ENCODE data around the gene SOX21. TPM values are rescaled to one million over a fixed set of nuclear protein-coding genes. Genes with fewer than 3 reads are reported as not detected.

Gene SOX21
- total and polyA plus RNA-seq, 10 of the 15 experiments (the other 5 are each of a cell fraction or from before 2014, with no cell fraction given), result not detected

GRCh38 chr13:94710065-94710781 lies 2.1 kb downstream of the SOX21 start:
- FAIRE-seq, result no peak
- no peak overlapping the region for H3K4me2 ChIP-seq (ENCODE audit: control insufficient read depth, insufficient read depth)
- 26% methylated on average over 13 of the region's 18 CpGs for WGBS (ENCODE audit: insufficient coverage, insufficient replicate concordance, low lambda C conversion rate, missing lambda C conversion rate)
- no peaks in the 10 kb centered on the region for H3K4me1 ChIP-seq (ENCODE audit: control insufficient read depth, insufficient read depth, low read length)
- no peaks in the 10 kb centered on the region for H3K79me2 ChIP-seq (ENCODE audit: control insufficient read depth, insufficient read depth, low read length)
- H3K9ac ChIP-seq (ENCODE audit: control insufficient read depth, insufficient read depth, low read length), result no peak overlapping the region
- no TSS peak for BruUV-seq (replicated peaks)
- in situ Hi-C loops (cut with MboI), result no loop called here
- no peak overlapping the region for H2AFZ ChIP-seq (ENCODE audit: control insufficient read depth, low read depth, low read length)
- POLR2A ChIA-PET, result no interaction called here
- no peak overlapping the region for H3K27ac ChIP-seq (ENCODE audit: control insufficient read depth, insufficient read depth)
- H3K9me3 ChIP-seq (replicated peaks; ENCODE audit: control insufficient read depth, insufficient read depth, low read length), result no peaks in the 10 kb centered on the region; the same call in 1 of the 3 replicates
- H3K36me3 ChIP-seq (ENCODE audit: control insufficient read depth in 2 of 2, insufficient read depth in 2 of 2, low read length in 1 of 2), result no peaks in the 10 kb centered on the region
- SMC1A ChIA-PET (ENCODE audit: uncharacterized antibody, unreplicated experiment), result no interaction called here
- no peaks in the 10 kb centered on the region for H4K20me1 ChIP-seq (ENCODE audit: control insufficient read depth, insufficient read depth)
- H3K27me3 ChIP-seq (replicated peaks in 1 of 2; ENCODE audit: control insufficient read depth in 2 of 2, insufficient read depth in 2 of 2, low read length in 1 of 2), result peaks cover 12 to 50% of the 10 kb centered on the region in 2 experiments
- no peak for DNase-seq (ENCODE audit: low read depth, low spot score)
- CTCF ChIA-PET, result interaction anchor here (1.0 kb wide), 1 partner anchor 34 kb away, joined by 3 read pairs; no protein-coding TSS in a partner anchor
- H3K4me3 ChIP-seq, result no peak overlapping the region
- RAD21 ChIA-PET (ENCODE audit: unreplicated experiment), result no interaction called here
- no peak for ATAC-seq
- intact Hi-C loops (cut with micrococcal nuclease; ENCODE audit: unreplicated experiment), result no loop called here
- no peak for TF ChIP-seq ATF2 (IDR thresholded peaks at IDR 0.05; ENCODE audit: low read length)
- no peak for TF ChIP-seq RAD51 (IDR thresholded peaks at IDR 0.05)
- no peak for TF ChIP-seq RAD21 (IDR thresholded peaks at IDR 0.05; ENCODE audit: insufficient read depth, low read depth, low read length)
- no peak for TF ChIP-seq SIX5 (IDR thresholded peaks at IDR 0.05; ENCODE audit: low read depth, low read length, severe bottlenecking)
- TF ChIP-seq USF1 (IDR thresholded peaks at IDR 0.05; ENCODE audit: borderline replicate concordance, extremely low read length, insufficient read depth, low read depth, low read length), result no peak
- no peak for TF ChIP-seq ESRRA (IDR thresholded peaks at IDR 0.05; ENCODE audit: low read length)
- no peak for TF ChIP-seq PBX3 (IDR thresholded peaks at IDR 0.05; ENCODE audit: insufficient replicate concordance, low read depth, low read length)
- TF ChIP-seq NR2F1 (conservative IDR thresholded peaks at IDR 0.05), result no peak
- no peak for TF ChIP-seq MXI1 (IDR thresholded peaks at IDR 0.05; ENCODE audit: low read depth, low read length)
- TF ChIP-seq PKNOX1 (IDR thresholded peaks at IDR 0.05), result no peak
- no peak for TF ChIP-seq PAX8 (IDR thresholded peaks at IDR 0.05)
- TF ChIP-seq MLLT1 (IDR thresholded peaks at IDR 0.05), result no peak
- no peak for TF ChIP-seq NFYA (IDR thresholded peaks at IDR 0.05; ENCODE audit: borderline replicate concordance, low read depth, low read length)
- no peak for TF ChIP-seq NFXL1 (IDR thresholded peaks at IDR 0.05; ENCODE audit: borderline replicate concordance)
- TF ChIP-seq MAX (IDR thresholded peaks at IDR 0.05; ENCODE audit: low read depth, low read length), result no peak
- TF ChIP-seq RFX5 (IDR thresholded peaks at IDR 0.05; ENCODE audit: low read depth, low read length), result no peak

Data from GM12878 (cell line).